NCI-H526 (cell line): ENCODE results near the gene DDA1.
"Not testable (repeated sequence)": the region's sequence is repeated elsewhere in the genome, so short reads cannot be mapped to it uniquely, and the experiment has no call there.

Experiments used
- DNase-seq, 2 experiments: peaks; one replicate each; lab custom pipeline; 2025; lab: John Stamatoyannopoulos, UW

Gene DDA1

DNA sequence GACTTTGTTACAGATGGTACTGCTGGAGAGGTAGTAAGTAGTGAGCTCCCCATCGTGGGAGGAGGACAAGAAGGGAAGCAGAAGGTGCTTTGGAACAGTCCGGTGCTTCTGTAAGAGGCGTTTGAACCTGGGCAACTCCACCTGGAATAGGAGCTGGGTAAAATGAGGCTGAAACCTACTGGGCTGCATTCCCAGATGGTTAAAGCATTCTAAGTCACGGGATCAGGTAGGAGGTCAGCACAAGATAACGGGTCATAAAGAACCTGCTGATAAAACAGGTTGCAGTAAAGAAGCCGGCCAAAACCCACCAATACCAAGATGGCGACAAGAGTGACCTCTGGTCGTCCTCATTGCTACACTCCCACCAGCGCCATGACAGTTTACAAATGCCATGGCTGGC, 22.6 kb upstream of the DDA1 start:
- no peak for DNase-seq

DNA sequence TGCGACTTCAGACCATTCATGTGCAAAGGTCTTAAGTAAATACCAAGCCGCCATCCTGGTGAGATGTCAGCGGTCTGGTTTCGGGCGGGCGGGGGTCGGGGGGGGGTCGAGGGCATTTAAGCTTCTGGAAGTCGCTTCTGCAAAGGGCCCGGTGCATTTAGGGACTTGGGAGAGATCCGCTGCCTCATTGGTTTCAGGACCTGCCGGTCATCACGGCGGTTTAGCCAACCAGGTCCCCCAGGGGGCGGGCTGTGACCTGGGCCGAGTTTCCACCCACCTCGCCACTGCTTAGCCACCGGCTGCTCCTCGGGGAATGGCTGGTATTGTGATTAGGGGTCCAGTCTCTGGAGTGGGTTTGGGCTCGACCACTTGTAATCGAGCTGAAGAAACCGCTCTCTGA, 19.9 kb upstream of the DDA1 start:
- DNase-seq = peak; percentile 7 to 72

DNA sequence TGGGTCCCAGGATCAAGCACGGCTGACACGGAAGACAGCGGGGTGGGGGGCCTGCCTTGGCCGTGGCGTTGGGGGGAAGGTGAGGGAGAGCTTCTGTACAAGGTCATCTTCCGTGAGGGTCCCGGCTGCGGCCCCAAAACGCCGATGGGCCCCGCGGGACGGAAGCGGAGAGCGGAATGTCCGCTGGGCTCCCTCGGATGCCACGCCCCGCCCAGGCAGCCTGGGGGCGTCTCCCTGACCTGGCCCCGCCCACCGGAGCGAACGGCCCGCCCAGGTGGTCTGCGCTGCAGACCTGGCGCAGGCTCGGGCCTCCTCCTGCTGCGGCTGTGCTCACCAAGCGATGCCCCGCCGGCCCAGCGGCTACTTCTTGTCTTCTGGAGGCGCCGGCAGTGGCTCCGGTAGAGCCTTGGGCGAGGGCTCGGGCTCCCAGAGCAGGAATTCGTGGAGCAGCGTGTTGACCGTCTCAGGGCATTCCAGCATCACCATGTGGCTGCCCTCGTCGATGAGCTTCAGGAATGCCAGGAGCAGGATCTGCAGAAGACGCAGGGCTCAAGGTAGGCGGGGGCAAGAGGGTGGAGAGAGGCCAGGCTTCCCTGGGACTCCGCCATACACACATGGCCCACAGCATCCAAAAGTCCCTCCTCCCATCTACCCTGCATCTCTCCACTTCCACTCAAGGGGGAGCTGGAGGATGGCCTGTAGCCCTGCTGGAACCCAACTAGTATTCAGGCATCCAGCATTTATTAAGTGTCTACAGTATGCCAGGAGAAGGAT, 16.9 kb upstream of the DDA1 start:
- peak; percentile 75 to 79 for DNase-seq

GRCh38 chr19:17293605-17294004, 15.8 kb upstream of the DDA1 start:
- no peak for DNase-seq

DNA sequence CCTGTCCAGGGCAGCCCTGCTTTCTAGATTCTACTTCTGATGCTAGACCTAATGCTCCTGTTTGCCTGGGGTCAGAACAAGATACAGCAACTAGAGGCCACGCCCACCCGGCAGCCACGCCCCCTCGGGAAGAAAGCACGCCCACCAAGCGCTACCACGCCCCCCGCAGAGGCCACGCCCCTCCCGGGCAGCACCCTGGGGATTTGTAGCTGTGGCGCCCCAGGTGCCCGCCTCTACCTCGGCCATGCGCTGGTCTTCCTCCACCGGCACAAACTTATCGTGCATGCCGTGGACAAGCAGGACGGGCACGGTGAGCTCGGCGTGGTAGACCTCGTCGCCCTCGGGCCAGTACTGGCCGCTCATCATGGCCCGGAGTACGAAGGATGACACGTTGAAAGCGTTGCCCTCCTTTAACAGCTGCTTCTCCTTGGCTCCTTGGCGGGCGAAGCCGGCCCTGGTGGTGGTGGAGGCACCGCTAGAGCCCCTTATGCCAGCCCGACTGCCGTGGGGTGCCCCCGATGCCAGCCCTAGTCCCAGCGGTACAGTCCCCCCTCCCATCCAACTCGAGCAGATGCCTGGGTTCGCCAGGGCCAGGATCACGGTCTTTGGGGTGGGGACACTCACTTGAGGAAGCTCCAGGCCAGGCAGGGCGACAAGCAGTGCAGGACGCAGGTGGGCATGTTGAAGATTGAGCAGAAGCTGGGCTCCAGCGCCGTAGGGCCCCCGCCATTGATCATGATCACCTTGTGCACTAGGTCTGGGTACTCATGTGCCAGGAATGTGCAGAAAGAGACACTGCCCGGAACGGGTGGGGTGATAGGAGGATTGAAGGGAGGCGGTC, 15.1 kb upstream of the DDA1 start:
- DNase-seq = peak in 1 of 2 experiments; percentile 48

DNA sequence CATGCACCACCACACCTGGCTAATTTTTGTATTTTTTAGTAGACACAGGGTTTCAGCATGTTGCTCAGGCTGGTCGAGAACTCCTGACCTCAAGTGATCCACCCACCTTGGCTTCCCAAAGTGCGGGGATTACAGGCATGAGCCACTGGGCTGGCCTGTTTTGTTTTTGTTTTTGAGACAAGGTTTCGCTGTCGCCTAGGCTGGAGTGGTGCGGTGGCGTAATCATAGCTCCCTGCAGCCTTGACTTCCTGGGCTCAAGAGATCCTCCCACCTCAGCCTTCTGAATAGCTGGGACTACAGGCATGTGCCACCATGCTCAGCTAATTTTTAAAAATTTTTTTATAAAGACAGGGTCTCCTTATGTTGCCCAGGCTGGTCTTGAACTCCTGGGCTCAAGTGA, 13.8 kb upstream of the DDA1 start:
- not testable (repeated sequence) for DNase-seq

DNA sequence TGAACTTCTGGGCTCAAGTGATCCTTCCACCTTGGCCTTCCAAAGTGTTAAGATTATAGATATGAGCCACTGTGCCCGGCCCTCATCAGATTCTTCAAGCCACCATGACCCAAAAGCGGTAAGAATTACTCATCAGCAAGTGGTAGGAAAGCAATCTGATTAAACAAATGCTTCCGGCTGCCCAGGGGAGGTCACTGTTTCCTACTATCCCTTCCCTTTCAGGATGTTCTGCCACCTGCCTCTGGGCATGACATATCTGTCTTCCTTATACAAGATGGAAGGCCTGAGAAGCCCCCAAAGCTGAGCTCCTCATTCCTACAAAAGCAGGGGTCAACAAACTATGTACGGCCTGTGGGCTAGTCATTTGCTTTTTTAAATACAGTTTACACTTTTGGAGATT, 13.1 kb upstream of the DDA1 start:
- no peak for DNase-seq

DNA sequence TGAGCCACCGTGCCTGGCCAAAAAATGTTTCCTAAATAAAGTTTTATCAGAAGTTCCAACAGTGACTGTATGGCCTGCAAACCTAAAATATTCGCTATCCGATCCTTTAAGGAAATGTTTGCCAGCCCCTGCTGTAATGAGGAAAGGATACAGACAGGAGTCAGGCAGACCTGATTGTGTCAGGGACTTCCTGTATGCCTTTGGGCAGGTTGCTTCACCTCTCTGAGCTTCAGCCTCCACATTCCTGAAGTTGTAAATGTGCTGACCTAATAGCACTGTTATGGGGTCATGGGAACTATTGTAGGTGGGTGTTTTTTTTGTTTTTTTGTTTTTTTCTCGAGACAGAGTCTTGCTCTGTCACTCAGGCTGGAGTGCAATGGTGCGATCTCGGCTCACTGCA, 12.4 kb upstream of the DDA1 start:
- DNase-seq = no peak

GRCh38 chr19:17300992-17301619, 8.3 kb upstream of the DDA1 start:
- no peak for DNase-seq

DNA sequence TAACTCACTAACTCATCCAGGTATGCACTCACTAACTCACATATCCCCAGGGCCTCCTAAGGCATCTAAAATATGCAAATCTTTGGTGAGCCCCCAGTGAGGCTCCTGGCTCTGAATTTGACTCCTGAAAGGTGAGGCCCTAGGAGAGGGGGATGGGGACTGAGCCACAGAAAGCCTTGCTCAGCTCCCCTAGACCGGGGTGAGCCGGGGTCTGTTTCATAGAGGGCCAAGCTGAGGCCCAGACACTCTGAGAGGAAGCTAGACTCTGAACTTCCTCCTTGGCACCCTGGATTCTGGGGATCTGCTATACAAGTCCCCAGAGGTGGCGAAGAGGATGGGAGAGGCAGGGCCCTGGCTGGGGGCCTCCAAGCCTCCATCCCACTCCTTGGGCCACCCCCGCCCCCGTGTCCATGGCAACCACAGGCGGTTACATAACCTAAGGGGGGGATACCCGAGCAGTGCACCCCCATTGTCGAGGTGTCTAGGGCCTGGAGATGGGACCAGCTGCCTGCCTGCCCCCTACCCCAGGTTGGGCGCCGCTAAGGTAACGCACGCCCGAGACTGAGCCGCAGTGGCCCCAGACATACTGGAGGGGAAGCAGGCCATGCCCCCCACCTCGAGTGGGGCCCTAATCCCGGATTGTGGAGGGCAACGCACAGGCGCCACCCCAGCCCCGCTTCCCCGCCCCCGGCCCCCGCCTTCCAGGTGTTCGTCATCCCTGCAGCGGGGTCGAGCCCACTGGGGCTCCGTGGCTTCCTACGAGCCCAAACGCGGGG, 6.8 kb upstream of the DDA1 start:
- peak; percentile 80 to 82 for DNase-seq

DNA sequence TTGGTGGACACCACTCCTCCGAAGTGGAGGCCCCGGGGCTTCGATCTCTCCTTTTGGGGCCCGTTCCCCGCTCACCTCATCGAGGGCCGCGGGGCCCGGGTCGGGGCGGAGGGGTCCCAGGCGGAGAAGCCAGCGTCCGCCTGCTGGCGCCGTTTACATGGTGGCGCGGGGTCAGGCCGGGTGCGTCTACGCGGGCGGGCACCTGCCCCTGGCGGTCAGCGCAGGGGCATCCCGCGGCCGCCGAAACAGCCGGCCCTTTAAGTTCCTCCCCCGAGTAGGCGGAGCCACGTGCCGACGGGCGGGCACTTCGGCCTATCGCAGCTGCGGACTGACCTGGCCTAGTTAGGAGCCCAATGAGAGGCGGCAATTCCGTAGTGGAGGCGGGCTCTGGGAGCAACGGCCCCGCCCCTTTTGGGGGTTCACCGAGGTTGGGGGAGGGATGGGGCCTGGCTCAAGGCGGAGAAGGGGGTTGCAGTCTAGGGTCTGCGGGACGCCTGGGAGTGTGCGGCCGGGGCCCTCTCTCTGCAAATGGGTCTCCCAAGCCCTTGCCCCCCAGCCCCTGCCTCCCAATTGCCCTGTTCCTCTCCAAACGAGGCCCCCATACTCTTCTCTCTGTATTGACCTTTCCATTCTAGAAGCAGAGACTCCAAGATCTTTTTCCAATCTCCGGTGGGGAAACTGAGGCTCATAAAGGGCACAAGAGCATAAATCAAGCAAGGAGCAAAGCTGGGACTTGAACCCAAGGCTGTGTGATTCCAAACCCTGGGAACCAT, 6.0 kb upstream of the DDA1 start, which contains the start of gene ABHD8:
TSS of gene ABHD8 (minus strand) at position 259 of the 773 bp plus-strand sequence. CDS start 1,809 bp downstream, outside the sequence.
- DNase-seq = peak; percentile 63 to 92

GRCh38 chr19:17303940-17304267, 5.5 kb upstream of the DDA1 start:
- no peak for DNase-seq

GRCh38 chr19:17304386-17305215, 4.8 kb upstream of the DDA1 start:
- DNase-seq = no peak

GRCh38 chr19:17305216-17305516, 4.2 kb upstream of the DDA1 start:
- DNase-seq = no peak

DNA sequence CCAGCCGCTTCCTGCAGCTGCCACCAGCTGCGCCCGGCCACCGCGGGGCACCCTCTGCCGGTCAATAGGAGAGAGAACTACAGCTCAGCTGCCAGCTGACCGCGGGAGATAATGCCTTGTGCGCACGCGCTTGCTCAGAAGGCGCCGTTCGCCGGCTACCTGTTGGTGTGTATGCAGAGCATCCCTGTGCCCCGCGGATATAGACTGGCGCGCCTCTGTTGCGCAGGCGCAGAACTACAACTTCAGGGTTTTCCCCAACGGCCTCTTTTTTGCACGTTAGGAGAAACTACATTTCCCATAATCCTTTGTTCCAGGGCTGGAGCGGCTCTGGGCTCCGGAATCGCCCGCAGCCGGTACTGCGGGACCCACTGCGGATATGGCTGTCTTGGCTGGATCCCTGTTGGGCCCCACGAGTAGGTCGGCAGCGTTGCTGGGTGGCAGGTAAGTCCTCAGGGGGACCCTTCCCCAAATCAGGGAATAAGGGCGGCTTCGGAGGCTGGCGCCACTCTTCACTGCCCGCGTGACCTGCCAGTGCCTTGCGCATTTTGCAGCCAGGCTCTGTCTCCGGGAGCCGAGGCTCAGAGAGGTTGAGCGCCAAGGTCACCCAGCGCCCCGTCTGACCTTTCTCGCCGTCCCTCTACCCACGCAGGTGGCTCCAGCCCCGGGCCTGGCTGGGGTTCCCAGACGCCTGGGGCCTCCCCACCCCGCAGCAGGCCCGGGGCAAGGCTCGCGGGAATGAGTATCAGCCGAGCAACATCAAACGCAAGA, 3.7 kb upstream of the DDA1 start, which contains the start of gene MRPL34:
TSS of gene MRPL34 (plus strand) at position 356 of the 768 bp plus-strand sequence. CDS start at position 377, 21 bp downstream.
- DNase-seq = peak; percentile 96 to 97

- DNase-seq = no peak
Measured at GRCh38 chr19:17306285-17306714, 3.1 kb upstream of the DDA1 start.

DNA sequence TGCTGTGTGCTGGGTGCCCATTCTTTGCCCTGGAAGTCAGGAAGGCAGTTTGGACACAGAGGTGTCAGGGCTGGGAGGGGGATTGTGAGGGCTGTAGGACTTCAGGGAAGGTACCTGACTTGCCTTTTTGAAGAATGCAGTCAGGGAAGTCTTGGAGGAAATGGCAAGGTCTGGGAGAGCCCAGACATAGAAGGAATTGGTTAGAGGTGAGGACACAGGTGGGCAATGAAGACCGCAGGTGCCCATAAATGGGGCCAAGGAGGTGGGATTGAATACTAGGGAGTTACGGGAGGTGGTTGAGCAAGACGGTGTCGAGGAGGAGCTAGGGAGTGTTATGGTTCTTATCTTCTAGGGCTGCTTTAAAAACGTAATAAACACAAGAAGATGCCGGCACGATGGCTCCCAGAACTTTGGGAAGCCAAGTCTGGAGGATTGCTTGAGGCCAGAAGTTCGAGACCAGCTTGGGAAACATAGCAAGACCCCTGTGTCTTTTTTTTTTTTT, 1.4 kb upstream of the DDA1 start:
- no peak for DNase-seq

DNA sequence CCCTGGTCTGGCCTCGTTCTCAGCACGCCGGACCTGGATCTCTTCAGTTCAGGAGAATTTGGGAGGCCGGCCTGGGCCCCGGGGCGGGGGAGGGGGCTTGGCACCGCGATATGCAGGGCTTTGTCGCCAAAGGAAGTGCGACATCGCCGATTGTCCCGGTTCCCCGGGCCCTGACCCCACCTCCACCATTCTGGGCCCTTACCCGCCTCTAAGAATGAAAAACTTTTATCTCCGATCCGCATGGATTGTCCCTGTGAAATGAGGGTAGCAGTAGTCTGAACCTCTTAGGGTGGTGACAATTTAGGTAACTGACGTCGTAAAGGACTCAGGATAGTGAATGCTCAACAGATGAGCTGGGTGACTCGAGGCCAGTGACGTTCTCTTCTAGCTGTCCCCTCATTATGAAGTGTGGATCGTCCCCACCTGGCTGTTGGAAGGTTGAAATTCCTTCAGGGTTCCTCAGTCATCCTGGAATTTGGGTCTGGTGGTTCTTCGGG, 650 bp downstream of the DDA1 start:
- DNase-seq = no peak
